Measurements from ENCODE around the gene TPO. TPM values are rescaled to one million over a fixed set of nuclear protein-coding genes. Genes with fewer than 3 reads are reported as not detected.

Gene TPO
- total and polyA plus RNA-seq, 4 donors = not detected

- WGBS = 83% methylated on average over 7 of the region's 7 CpGs
- H3K27me3 ChIP-seq (ENCODE audit: control insufficient read depth in 4 of 4, insufficient read depth in 4 of 4, low read length in 3 of 4) = peaks cover 0 to 3% (median 0%) of the 10 kb centered on the region in 4 donors
- no peaks in the 10 kb centered on the region for H3K36me3 ChIP-seq (ENCODE audit: control insufficient read depth in 4 of 4, insufficient read depth in 3 of 4, low read depth in 1 of 4, low read length in 3 of 4)
- no peaks in the 10 kb centered on the region for H3K9me3 ChIP-seq (ENCODE audit: control insufficient read depth in 4 of 4, low read length in 3 of 4)
- H3K4me1 ChIP-seq (ENCODE audit: control insufficient read depth in 4 of 4, insufficient read depth in 4 of 4, low read length in 3 of 4) = no peaks in the 10 kb centered on the region
- no peak overlapping the region for H3K27ac ChIP-seq (ENCODE audit: low read depth in 1 of 2, low read length in 2 of 2)
- H3K9ac ChIP-seq (ENCODE audit: low read depth in 1 of 2, low read length in 2 of 2) = no peak overlapping the region
- no peak for DNase-seq (ENCODE audit: low spot score)
- TF ChIP-seq NR2F2 (IDR thresholded peaks at IDR 0.05) = no peak
- no peak for TF ChIP-seq FOXA1 (IDR thresholded peaks at IDR 0.05)
- no peak for TF ChIP-seq YY1 (IDR thresholded peaks at IDR 0.05)
- TF ChIP-seq ZBTB33 (IDR thresholded peaks at IDR 0.05) = no peak
- TF ChIP-seq, protein P1, sequence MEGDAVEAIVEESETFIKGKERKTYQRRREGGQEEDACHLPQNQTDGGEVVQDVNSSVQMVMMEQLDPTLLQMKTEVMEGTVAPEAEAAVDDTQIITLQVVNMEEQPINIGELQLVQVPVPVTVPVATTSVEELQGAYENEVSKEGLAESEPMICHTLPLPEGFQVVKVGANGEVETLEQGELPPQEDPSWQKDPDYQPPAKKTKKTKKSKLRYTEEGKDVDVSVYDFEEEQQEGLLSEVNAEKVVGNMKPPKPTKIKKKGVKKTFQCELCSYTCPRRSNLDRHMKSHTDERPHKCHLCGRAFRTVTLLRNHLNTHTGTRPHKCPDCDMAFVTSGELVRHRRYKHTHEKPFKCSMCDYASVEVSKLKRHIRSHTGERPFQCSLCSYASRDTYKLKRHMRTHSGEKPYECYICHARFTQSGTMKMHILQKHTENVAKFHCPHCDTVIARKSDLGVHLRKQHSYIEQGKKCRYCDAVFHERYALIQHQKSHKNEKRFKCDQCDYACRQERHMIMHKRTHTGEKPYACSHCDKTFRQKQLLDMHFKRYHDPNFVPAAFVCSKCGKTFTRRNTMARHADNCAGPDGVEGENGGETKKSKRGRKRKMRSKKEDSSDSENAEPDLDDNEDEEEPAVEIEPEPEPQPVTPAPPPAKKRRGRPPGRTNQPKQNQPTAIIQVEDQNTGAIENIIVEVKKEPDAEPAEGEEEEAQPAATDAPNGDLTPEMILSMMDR (IDR thresholded peaks at IDR 0.05; ENCODE audit: low read depth, low read length, missing input control) = no peak
- TF ChIP-seq HNF4G (IDR thresholded peaks at IDR 0.05) = no peak
- no peak for TF ChIP-seq FOXA2 (IDR thresholded peaks at IDR 0.05)
- TF ChIP-seq TAF1 (conservative IDR thresholded peaks at IDR 0.05) = no peak
- TF ChIP-seq JUND (IDR thresholded peaks at IDR 0.05) = no peak
- TF ChIP-seq, protein P2, sequence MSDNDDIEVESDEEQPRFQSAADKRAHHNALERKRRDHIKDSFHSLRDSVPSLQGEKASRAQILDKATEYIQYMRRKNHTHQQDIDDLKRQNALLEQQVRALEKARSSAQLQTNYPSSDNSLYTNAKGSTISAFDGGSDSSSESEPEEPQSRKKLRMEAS (IDR thresholded peaks at IDR 0.05) = no peak
- no peak for TF ChIP-seq RXRA (IDR thresholded peaks at IDR 0.05)
- no peak overlapping the region for H3K4me3 ChIP-seq (ENCODE audit: low read depth in 1 of 3, low read length in 3 of 3)
Observed at GRCh38 chr2:1454346-1454745, 41.1 kb downstream of the TPO start.

DNA sequence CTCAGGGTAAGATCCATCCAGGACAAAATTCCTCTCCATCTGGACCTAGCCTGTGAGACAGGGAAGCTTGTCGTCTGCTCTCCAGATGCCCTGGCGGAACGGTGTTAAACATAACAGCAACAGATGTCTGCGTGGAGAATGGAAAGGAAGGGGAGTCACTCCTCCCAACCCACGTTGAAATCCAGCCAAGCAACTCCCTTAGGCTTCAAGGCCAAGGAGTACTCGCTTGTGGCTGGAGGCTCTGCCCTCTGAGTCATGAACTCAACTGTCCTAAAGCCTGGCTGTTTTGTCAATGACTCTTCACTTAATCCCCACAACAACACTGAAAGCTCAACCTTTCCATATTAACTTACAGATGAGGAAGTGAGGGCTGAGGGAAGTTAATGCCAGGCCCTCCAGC, 42.2 kb downstream of the TPO start:
- no peaks in the 10 kb centered on the region for H3K36me3 ChIP-seq (ENCODE audit: control insufficient read depth in 4 of 4, insufficient read depth in 3 of 4, low read depth in 1 of 4, low read length in 3 of 4)

More for the DNA sequence above, 42.2 kb downstream of the TPO start:
- TF ChIP-seq JUND (IDR thresholded peaks at IDR 0.05) = no peak
- TF ChIP-seq TAF1 (conservative IDR thresholded peaks at IDR 0.05) = no peak
- no peak for TF ChIP-seq SP1 (IDR thresholded peaks at IDR 0.05)
- TF ChIP-seq EGR1 (IDR thresholded peaks at IDR 0.05; ENCODE audit: low read depth in 2 of 2) = no peak
- TF ChIP-seq, protein P2 (IDR thresholded peaks at IDR 0.05) = no peak
- no peak for TF ChIP-seq RXRA (IDR thresholded peaks at IDR 0.05)
- TF ChIP-seq HNF4A (conservative IDR thresholded peaks at IDR 0.05) = no peak
- no peak for TF ChIP-seq ZBTB33 (IDR thresholded peaks at IDR 0.05)
- TF ChIP-seq, protein P1 (IDR thresholded peaks at IDR 0.05; ENCODE audit: low read depth, low read length, missing input control) = no peak
- TF ChIP-seq, protein P3, sequence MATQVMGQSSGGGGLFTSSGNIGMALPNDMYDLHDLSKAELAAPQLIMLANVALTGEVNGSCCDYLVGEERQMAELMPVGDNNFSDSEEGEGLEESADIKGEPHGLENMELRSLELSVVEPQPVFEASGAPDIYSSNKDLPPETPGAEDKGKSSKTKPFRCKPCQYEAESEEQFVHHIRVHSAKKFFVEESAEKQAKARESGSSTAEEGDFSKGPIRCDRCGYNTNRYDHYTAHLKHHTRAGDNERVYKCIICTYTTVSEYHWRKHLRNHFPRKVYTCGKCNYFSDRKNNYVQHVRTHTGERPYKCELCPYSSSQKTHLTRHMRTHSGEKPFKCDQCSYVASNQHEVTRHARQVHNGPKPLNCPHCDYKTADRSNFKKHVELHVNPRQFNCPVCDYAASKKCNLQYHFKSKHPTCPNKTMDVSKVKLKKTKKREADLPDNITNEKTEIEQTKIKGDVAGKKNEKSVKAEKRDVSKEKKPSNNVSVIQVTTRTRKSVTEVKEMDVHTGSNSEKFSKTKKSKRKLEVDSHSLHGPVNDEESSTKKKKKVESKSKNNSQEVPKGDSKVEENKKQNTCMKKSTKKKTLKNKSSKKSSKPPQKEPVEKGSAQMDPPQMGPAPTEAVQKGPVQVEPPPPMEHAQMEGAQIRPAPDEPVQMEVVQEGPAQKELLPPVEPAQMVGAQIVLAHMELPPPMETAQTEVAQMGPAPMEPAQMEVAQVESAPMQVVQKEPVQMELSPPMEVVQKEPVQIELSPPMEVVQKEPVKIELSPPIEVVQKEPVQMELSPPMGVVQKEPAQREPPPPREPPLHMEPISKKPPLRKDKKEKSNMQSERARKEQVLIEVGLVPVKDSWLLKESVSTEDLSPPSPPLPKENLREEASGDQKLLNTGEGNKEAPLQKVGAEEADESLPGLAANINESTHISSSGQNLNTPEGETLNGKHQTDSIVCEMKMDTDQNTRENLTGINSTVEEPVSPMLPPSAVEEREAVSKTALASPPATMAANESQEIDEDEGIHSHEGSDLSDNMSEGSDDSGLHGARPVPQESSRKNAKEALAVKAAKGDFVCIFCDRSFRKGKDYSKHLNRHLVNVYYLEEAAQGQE (IDR thresholded peaks at IDR 0.05) = no peak
- no peak for TF ChIP-seq NR2F2 (IDR thresholded peaks at IDR 0.05)
- TF ChIP-seq YY1 (IDR thresholded peaks at IDR 0.05) = no peak
- TF ChIP-seq FOXA1 (IDR thresholded peaks at IDR 0.05) = no peak
- Histone ChIP-seq H3K4me1 (ENCODE audit: control insufficient read depth in 4 of 4, insufficient read depth in 4 of 4, low read length in 3 of 4) (no peaks in the 10 kb centered on the region), H3K9ac (ENCODE audit: low read depth in 1 of 2, low read length in 2 of 2) (no peak overlapping the region), H3K9me3 (ENCODE audit: control insufficient read depth in 4 of 4, low read length in 3 of 4) (no peaks in the 10 kb centered on the region), H3K4me3 (ENCODE audit: low read depth in 1 of 3, low read length in 3 of 3) (no peak overlapping the region), H3K27me3 (ENCODE audit: control insufficient read depth in 4 of 4, insufficient read depth in 4 of 4, low read length in 3 of 4) (peaks cover 0 to 3% (median 0%) of the 10 kb centered on the region in 4 donors), H3K27ac (ENCODE audit: low read depth in 1 of 2, low read length in 2 of 2) (no peak overlapping the region)
- WGBS = 69% methylated on average over 6 of the region's 6 CpGs
- no peak for DNase-seq (ENCODE audit: low spot score)

All from liver (tissue), 9 donors.